HG02852 (cell line): Measurements from ENCODE around the gene PGF.

ENCODE experiments used
- ATAC-seq: cut with Tn5 transposase; IDR thresholded peaks from one replicate; pipeline ENCODE4 v1.9.1; 2021; ENCODE audit warnings: mild to moderate bottlenecking, moderate library complexity; ENCODE audit not compliant: unreplicated experiment

PGF gene

GRCh38 chr14:74959596-74960180 lies 4.3 kb upstream of the PGF start:
- ATAC-seq, result no peak

DNA sequence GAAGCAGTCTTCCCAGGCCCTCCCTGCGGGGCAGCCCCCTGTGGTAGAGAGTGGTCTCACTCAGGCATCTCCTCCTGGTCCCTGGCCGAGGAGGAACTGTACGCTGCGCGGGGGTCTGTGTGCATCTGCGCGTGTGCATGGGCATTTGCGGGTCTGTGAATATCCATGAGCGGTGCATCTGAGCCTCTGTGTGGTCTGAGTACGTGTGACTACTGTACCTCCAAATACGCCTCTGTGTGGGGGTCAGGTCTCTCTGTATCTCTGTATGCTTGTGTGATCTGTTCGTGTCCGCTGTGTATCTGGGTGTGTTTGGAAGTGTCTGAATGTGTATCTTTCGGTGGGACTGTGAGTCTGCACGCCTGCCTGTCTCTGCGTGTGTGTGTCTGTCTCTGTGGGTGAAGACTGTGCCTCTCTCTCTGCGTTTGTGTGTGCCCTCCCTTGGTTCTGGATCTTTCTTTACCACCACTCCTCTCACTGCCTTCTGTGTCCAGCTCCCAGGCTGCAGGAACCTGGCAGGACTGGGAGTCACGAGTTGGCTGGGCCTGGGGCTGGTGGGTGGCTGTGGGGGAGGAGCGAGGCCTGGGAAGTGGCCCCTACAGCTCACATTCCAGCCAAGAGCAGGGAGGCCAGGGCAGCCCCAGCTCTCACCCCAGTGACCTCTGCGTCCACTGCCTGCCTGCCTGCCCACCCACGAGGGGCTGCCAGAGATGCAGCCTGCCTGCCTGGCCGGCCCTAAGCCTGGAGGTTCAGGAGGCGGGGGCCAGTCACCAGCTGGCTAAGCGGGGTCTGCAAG lies 1.1 kb upstream of the PGF start:
- no peak for ATAC-seq

- no peak for ATAC-seq
Measured at GRCh38 chr14:74956027-74956279, 556 bp upstream of the PGF start.

DNA sequence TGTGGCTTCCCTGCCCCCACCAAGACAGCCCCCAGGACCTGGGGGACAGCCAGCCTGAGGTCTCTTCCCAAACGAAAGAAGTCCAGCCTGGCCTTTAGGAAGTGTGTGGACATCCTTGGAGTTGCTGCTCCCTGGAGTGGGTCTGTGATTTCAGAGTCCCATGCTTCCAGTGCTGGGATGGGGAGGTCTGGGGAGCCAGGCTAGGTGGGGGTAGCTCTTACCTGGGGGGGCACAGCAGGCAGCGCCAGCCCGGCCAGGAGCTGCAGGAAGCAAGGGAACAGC lies 509 bp downstream of the PGF start:
- ATAC-seq, result no peak

DNA sequence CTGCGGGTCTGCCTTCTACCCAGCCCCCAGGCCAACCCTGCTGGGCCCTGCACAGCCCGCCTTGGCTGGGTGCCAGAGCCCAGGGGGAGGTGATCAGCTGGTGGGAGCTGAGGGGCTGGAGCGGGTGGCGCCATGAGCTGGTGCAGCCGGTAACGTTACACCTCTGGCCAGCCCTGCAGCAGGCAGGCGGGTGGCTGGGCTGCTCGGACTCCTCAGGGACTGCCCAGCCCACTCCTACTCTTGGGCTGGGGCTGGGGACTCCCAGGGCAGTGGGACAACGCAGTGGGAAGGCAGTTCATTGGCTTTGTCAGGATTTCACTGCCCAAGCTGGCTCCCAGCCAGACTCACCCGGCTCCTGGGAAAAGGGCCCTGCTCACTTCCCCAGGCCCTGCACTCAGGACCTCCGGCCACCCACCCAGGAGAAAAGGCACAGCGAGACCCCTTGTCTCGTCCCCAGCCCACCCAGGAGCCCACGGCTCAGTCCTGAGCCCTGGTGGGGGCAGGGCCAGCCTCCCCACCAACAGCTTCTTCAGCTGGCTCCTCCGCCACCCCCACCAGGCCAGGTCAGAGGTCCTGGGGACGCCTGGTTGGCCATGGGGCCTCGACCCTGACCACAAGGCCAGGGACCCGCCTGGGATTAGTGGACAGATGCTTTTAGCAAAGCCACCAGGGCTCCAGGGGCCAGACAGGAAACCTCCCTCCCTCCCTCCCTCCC lies 1.0 kb downstream of the PGF start:
- no peak for ATAC-seq

DNA sequence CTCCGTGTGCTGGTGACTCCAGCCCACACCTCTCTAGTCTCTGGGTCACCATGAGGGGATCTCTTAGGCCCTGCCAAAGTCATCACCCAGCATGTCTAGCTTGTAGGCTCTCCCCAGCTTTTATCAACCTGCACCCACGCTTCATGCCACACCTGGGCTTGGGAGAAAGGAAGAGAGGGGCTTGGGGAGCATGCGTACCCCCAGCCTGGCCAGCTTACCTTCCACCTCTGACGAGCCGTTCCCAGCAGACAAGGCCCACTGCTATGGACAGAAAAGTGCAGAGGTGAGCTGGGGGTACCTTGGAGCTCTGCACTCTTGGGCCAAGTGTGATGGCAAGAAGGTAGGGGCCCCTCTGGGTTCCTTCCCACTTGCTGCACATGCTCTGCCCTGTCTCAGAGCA lies 1.7 kb downstream of the PGF start:
- ATAC-seq, result no peak

- ATAC-seq, result no peak
Measured at GRCh38 chr14:74952697-74953484, 2.5 kb downstream of the PGF start.

GRCh38 chr14:74952180-74952665 lies 3.2 kb downstream of the PGF start:
- no peak for ATAC-seq

- ATAC-seq, result no peak
Measured at GRCh38 chr14:74951443-74952179, 3.8 kb downstream of the PGF start.

- no peak for ATAC-seq
Measured at GRCh38 chr14:74950795-74951442, 4.5 kb downstream of the PGF start.

DNA sequence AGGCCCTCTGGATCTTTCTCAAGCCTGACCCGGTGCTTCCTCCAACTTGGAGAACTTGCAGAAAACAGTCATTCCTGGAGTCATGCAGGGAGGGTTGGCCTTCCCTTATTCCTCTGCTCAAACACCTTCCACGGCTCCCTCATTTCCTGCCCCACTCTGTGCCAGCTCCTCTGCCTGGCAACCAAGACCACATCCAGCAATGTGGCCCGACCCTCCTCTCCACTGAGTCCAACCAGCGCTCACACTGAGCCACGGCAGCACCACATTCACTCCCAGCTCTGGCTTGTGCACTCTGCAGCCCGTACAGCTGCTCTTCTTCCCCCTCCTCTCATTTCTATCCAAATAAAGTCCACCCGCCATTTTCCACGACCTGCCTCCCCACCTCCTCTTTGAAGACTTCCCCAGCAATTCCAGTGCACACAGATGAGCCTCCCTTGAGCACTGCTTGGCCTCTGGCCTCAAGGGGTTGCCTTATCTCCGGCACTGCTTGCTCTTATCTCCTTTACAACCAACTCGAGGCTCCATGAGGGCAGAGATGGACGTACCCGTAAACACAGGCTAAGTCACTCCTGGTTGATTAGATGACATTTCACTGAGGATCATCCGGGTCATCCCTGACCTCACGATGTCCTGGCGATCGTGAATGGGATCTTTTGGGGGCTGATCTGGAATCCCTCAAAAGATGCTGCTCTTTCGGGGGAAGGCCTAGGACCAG lies 5.4 kb downstream of the PGF start:
- no peak for ATAC-seq

DNA sequence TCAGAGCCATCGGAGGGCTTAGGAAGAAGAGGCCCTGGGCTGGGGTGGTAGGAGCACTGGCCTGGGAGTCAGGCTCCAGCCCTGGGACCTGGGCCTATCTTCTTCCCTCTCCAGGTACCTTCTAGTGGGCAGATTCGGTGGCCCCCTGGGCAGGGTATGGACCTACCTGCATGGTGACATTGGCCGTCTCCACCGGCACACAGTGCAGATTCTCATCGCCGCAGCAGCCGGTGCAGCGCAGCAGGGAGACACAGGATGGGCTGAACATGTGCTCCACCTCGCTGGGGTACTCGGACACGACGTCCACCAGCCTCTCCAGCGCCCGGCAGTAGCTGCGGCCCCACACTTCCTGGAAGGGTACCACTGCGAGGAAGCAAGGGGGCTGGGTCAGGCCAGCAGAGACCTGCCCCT lies 6.2 kb downstream of the PGF start:
- ATAC-seq, result no peak

DNA sequence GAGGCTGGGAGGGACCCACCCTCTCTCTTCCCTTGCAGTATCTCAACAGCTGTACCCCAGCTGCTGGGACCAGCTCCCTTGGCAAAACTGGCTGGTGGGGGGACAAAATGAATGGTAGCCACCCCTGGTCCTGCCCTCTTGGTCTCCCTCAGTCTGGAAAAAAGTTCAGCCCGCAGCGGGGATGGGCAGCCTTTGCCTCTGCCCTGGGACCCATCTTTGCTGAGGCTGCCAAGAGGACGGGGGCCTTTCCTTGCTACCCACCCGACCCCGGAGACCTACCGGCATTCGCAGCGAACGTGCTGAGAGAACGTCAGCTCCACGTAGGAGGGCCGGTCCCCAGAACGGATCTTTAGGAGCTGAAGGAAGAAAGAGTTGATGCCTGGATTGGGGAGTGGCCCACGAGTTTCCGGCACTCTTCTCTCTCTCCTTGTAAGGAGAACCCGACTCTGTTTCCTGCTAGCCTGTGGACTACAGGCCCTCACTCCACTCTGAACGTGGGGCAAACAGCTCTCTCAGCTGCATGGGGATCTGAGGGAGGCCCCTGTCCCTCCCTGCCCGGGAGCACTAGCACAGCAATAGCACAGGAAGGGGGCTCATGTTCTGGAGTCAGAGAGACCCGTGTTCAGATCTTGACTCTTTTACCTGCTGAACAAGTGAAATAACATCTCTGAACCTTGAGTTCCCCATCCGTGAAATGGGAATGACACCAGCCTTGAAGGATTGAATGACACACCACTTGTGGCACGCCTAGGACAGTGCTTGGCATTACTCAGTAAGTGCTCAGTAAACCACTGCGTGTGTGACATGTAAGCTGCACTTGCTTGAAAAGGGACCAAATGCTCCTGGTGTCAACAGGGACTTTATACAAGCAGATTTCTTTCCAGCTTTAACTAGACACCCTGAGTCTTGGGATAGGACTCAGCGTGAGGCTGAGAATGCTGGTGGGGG lies 6.9 kb downstream of the PGF start:
- ATAC-seq, result no peak

DNA sequence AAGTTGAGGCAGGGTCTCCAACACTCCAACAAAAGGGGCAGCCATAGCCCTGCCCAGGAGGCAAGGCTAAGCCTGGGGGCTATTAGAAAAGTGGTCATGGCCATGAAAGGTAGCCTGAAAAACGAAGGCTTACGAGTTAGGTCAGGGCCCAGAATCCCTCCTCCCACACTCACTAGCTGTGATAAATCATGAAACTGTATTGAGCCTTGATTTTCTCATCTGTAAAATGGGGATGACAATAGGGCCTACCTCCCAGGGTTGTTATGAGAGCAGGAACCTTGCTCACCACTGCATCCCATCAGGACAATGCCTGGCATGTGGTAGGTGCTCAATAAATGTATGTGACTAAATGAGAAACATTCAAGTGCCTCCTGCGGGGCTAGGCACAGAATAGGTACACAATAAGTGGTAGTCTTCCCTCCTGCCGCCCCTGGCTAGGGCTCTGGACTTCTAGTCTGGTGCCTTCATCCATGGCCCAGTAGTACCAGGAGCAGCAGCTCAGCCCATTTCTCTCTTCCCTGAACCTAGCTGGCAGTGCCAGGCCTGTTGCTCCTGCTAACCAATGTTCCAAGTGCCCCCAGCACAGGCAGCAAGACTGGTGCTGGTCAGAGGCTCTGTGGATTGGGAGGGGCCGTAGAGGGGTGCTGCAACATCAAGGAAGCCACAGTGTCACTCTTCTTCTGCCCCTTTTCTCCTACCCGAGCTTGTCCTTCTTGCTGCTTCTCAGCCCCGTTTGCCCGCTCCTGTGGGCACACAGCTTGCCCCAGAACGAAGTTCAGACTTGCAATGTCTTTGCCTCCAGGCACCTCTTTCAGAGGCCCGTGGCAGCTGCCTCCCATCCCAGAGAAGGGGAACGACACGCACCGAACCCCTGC lies 7.8 kb downstream of the PGF start:
- ATAC-seq, result no peak

DNA sequence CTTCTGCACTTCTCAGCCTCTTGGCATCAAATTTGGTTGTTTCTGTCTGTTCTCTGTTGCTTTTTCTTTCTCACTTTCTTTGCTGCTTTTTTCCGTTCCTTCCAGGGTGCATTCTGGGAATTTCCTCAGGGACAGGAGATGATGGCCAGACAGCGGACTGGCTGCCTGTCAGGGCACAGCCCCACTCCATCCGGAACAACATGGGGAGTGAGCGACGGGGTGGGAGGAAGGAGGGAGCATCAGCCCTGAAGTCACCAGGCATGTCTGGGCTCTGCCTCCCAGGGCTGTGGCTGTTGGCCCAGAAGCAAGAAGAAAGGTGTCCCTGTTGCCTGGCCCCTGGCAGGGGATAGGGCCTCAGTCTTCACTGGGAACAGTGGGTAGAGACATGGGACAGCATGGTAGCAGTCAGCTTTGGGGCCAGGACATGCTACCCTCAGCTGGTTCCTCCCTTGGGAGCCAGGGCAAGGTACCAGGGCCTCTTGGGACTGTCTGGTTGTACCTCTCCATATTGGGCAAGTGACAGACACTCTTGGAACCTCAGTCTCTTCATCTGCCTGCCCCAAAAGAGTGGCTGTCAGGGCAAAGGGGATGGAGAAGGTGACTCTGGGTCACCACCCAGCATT lies 8.6 kb downstream of the PGF start:
- no peak for ATAC-seq

GRCh38 chr14:74945852-74946658 lies 9.3 kb downstream of the PGF start:
- no peak for ATAC-seq
